HG03097 (cell line): ENCODE data around the gene GJB5.

Experiments
- ATAC-seq: cut with Tn5 transposase; IDR thresholded peaks from one replicate; pipeline ENCODE4 v1.9.1; 2021; ENCODE audit not compliant: unreplicated experiment, low FRiP score

The GJB5 gene

DNA sequence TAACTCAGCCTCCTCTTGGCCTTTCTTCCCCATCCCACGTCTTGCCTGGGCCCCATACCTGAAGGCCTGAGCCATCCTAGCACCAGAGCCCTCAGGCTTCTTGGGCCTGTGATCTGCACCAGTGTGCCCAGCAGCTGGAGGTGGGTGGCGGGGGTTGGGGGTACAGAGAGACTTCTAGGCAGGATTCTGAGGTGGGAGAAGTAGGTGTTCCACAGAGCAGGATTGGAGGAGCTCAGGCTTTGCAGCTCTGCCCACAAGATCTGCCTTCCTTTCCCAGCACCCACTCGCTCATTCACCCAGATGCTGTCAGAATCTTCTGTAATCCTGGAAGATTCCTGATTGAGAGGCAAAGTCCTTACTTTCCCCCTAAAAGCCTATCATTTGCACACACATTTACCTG, 10.0 kb upstream of the GJB5 start:
- no peak for ATAC-seq

DNA sequence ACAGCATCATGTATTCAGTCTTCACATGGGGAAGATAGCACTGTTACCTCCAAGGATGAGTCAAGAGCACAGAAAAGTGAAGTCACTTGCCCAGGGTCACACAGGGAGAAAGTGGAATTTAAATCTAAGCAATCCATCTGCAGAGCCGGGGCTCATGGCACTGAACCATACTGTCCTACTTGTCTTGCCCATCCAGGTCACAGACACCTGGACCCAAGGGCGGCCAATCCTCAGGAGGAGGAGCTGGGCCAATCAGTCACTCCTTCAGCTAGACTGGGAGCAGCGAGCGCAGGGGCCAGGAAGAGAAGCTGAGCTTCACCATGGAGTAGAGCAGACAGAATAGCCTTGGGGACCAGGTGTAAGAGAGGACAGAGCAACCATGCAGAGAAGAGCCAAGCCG, 9.2 kb upstream of the GJB5 start:
- no peak for ATAC-seq

DNA sequence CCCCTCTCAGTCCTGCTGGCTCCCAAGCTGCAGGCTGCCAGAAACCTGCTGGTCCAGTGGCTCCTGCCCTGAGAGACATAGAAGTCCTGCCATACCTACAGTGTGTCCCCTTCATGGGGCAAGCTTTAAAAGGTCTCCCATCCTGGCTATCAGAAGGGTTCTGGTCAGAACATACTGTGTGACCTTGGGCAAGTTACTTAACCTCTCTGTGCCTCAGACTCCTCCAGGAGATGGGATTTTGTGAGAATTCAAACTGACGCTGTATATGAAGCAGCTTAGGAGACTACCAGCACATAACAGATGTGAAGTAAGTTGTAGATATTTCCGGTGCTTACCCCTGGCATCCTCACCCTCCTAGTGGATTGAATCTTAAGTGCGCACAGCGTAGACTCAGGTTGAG, 8.7 kb upstream of the GJB5 start:
- ATAC-seq = no peak

DNA sequence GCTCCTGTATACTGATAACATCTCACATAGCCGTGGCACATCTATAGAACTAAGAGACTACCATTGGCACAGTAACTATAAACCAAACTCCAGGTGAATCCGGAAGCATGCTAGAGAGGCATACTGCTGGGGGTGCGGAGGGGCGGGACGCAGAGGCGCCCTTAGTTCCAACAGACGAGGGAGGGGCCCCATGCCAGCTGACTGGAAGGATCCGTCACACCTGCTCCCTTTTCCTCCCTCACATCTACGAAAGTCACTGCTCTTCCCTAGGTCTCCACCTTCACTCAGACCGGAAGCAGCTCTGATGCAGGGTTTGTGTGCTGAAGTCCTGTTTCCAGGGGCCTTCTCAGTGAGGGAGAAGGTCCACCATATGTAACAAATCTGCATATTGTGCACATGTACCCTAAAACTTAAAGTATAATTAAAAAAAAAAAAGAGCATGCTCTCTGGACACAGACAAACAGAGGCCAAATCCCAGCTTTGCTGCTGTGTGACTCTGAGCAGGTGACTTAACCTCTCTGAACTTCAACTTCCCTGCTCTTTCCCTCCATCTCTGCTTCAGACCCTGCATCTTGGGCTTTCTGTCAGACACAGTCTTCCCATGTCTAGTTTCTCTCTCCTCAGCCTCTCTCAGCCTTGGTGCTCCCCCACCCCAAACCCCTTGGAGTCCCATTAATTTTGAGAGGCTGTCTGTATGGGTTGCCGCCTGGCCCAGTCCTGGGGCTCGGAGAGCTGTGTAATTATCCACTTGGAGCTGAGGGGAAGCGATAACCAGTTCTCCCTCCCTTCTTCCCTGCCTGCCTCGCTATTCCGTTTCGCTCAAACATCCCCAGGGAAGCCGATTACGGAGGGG, 7.8 kb upstream of the GJB5 start:
- no peak for ATAC-seq

DNA sequence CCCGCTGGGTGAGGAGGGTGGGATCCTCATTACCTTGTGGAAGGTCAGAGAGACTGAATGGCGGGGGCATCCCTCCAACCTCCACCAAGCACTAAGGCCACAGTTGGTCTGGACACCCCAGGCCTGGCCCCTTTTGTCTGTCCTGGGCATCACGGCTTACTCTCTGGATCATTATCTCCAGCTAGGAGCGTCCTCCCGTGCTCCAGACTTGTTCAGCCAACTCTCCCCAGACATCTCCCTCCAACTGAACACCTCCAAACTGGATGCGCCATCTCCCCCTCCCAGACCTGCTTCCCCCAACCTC, 7.3 kb upstream of the GJB5 start:
- no peak for ATAC-seq

DNA sequence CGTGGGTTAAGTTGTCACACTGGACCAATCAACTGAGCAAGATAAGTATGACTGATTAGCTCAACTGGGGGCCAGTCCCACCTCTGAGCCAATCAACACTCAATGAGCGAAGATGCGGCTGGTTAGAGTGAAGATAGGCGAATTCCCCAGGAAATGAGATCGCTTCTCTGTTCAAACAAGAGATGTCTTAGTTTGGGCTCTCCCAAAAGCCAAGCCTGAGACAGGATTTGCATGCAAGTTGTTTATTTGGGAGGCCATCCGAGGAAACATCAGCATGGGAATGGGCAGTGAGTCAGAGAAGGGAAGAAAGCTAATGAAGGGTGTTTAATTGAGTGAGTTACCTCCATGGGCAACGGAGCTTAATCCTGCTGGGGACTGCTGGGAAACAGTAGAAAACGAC, 4.9 kb upstream of the GJB5 start:
- ATAC-seq = no peak

DNA sequence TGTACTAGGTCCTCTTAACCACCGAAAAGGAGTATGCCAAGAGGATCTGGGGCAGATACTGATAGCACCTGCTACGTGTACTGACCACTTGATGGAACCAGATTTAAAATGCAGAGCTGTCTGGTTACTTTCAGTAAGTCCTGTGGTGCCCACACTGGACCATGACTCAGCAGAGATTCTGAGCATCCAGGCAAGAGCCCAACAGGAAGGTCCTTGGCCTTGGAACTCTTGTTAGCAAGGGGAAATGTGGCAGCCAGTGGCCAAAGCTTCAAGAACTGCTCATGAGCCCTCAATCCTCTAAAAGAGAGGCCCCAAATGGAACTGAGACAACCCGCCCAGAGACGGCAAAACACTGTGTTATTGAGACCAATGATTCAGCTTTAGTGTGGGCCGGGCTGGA, 4.2 kb upstream of the GJB5 start:
- ATAC-seq = no peak

DNA sequence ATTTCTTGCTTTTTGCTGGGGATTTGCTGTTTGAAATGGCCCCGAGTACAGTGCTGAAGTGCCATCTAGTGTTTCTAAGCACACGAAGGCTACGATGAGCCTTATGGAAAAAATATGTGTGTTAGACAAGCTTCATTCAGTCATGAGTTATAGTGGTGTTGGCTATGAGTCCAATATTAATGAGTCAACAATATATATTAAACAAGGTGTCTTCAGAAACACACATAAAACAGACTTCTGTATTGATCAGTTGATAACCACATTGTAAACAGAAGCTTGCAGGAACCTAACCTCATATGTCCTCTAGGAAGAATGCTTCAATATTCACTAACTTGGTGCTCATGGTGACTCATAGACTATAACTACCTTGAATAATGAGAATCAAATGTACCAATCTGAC, 1.7 kb upstream of the GJB5 start:
- no peak for ATAC-seq

DNA sequence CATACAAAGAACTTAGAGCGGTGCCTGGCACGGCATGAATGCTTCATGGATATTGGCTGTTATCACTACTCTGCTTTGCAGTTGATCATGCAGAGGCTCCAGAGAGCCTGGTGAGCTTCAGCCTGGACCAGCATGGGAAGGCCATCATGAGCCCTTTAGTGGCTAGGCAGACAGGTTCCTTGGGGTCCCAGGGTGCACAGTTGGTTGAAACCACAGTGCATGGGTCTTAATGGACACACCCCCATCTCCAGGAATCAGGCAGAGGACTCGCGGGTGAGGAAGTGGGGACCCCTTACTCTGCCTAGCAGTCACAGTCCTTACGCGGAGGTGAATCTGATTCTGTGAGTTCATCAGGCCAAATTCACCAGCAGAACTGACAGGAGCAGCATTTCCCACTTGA, 1.1 kb downstream of the GJB5 start:
- no peak for ATAC-seq

DNA sequence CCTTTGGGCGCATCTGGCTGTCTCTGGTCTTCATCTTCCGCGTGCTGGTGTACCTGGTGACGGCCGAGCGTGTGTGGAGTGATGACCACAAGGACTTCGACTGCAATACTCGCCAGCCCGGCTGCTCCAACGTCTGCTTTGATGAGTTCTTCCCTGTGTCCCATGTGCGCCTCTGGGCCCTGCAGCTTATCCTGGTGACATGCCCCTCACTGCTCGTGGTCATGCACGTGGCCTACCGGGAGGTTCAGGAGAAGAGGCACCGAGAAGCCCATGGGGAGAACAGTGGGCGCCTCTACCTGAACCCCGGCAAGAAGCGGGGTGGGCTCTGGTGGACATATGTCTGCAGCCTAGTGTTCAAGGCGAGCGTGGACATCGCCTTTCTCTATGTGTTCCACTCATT, 2.5 kb downstream of the GJB5 start:
- no peak for ATAC-seq

DNA sequence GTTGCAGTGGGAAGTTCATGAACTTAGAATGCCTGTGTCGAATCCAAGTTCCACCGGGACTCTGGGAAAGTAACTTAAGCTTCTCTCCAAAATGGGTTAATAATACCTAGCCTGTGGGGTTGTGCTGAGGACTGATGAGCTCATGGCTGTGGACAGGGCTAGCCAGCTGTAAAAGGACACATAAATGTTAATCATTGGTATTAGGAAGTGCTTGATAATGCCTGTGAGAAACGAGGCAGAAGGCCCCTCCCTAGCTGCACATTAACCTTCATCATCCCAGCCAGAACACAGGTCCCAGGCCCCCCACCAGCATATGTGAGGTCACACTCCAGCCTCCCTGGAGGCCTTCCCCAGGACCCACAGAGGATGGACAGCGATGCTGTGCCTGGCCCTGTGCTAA, 3.9 kb downstream of the GJB5 start:
- ATAC-seq = no peak

DNA sequence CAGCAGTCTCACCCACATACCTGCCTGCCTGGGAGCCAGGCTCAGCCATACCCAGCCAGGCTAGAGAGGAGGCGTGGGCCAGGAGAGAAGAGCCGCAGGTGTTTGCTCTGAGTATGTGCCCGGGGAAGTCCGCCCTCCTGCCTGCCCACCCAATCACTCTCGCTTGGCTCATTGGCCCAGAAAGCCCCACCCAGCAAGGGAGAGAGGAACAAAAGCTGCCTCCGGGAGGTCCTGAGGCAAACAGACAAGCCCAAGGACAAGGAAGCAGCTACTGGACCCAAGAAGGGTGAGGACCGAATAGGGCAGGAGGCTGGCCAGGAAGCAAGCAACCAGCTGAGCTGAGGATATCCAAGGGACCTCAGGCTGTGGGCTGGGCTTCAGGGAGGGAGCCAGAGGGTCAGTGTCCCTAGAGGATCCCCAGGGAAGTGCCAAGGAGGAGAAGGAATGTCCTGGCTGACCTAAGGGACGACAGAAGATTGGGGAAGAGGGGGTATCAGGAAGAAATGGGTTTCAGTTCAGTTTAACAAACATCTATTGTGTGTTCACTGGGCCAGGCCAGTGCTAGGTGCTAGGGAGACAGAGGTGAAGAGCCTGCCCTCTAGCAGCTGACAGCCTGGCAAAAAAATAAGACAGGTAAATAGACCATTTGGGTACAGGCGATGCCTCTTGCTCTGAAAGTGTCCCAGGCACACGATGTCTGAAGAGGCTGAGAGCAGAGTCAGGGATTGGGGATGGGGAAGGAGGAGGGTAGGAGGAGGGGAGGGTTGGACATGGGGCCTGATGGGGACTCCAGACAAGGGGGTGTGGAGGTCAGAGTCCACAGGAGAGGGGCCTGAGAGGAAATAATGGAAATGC, 4.9 kb downstream of the GJB5 start, which contains the start of gene GJB4:
Gene GJB4 (plus strand): TSS at position 238 of the 855 bp plus-strand sequence. CDS start 1,515 bp downstream, outside the sequence.
- ATAC-seq = no peak

DNA sequence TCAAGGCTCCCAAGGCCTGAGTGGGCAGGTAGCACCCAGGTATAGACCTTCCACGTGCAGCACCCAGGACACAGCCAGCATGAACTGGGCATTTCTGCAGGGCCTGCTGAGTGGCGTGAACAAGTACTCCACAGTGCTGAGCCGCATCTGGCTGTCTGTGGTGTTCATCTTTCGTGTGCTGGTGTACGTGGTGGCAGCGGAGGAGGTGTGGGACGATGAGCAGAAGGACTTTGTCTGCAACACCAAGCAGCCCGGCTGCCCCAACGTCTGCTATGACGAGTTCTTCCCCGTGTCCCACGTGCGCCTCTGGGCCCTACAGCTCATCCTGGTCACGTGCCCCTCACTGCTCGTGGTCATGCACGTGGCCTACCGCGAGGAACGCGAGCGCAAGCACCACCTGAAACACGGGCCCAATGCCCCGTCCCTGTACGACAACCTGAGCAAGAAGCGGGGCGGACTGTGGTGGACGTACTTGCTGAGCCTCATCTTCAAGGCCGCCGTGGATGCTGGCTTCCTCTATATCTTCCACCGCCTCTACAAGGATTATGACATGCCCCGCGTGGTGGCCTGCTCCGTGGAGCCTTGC, 6.4 kb downstream of the GJB5 start:
- no peak for ATAC-seq

DNA sequence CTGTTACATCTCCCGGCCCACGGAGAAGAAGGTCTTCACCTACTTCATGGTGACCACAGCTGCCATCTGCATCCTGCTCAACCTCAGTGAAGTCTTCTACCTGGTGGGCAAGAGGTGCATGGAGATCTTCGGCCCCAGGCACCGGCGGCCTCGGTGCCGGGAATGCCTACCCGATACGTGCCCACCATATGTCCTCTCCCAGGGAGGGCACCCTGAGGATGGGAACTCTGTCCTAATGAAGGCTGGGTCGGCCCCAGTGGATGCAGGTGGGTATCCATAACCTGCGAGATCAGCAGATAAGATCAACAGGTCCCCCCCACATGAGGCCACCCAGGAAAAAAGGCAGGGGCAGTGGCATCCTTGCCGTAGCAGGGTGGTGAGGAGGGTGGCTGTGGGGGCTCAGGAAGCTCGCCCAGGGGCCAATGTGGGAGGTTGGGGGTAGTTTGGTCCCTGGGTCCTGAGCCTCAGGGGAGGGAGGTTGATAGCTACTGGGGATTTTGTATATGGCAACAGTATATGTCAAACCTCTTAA, 7.0 kb downstream of the GJB5 start:
- no peak for ATAC-seq

DNA sequence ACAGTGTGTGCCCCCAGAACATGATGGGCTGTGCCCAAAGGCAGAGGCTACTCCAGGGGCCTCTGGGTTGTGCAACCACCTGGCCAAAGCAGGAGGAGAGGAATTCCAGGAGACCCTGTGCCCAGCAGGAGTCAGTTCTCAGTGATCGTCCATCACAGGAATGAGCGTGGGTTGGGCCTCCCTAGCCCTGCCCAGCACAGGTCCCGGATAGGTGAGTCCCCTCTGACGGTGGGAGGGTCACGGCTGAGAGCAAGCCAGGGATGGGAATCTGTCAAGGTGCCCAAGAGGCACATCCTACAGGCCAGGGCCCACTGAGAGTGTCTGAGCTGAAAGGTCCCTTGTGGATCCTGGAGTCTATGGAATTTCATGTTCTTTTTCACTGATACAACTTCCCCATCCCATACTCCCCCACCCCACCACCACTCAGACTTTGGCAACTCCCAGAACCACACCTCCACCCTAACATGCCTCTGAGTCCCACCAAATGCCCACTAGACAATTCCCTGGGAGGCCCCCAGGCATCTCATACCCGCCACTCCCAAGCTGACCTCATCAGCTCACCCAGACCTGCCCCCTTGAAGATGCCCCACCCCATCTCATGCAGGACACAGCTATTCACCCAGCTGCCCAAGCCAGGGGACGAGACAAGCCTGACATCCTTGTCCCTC, 7.8 kb downstream of the GJB5 start:
- no peak for ATAC-seq

DNA sequence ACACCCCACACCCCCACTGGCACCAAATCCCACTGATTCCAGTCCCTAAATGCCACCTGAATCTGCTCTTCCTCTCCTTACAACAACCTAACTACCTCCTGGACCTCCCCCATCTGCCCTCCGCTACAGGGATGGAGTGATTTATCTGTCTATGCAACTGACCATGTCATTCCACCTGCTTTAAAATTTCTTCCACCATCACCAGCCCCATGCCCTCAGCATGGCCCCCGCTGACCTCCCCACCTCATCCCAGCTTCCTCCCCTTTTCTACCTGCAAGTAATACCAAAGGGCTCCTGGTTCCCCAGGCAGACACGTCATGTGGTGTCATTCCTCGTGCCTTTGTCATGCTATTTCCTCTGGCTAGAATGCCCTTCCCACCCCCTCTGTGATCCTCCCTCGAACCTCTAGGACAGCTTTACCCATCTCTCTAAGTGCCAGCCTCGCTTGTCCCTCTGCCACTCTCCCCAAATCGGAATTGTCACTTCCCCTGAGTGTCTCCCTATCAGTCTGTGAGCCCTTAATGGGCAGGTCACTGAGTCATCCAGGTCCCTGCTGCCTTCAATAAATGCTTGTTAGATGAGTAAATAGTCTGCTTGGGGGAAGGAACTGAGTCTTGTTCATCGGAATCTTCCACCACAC, 8.4 kb downstream of the GJB5 start:
- ATAC-seq = no peak

DNA sequence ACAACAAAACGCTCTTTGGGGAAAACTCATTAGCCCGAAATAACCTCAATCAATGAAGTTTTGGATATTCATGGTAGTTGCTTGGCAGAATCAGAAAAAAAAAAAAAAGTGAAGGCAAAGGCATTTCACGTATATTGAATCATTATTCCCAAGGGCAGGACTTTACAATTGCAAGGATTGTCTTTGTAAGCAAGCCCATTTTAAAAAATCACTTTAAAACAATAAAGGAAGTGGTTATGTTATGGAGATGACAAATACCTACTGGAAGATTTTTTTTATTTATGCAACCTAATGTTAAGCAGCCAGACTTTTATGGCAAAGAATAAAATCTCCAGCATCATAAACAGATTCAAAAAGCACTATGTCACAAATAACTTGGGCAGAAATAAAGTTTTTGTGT, 14.0 kb downstream of the GJB5 start:
- no peak for ATAC-seq

DNA sequence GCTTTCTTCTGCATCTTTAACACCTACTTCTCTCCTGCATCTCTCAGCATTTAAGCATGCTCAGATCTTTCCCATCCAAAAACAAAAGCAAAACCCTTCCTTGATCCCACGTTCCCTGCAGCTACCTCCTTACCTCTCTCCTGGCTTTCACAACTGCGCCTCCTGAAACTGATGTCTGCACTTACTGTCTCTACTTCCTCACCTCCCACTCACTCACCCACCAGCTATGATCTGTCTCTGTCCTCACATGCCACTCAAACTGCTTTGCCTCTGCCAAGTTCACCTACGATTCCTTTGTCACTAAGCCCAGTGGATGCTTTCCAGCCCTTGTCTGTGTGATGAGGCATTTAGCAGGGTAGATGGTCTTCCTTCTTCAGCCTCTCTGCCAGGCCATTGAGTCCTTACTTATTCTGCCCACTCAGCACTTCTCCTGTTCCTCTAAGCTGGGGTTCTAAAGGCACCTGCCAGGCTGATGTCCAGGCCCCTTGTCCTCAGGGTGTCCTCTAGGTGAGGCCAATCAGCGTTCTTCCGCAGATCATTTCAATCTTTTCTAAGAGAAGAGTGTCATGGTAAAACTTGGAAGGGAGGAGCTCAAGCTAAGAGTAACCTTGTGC, 16.2 kb downstream of the GJB5 start:
- ATAC-seq = no peak

DNA sequence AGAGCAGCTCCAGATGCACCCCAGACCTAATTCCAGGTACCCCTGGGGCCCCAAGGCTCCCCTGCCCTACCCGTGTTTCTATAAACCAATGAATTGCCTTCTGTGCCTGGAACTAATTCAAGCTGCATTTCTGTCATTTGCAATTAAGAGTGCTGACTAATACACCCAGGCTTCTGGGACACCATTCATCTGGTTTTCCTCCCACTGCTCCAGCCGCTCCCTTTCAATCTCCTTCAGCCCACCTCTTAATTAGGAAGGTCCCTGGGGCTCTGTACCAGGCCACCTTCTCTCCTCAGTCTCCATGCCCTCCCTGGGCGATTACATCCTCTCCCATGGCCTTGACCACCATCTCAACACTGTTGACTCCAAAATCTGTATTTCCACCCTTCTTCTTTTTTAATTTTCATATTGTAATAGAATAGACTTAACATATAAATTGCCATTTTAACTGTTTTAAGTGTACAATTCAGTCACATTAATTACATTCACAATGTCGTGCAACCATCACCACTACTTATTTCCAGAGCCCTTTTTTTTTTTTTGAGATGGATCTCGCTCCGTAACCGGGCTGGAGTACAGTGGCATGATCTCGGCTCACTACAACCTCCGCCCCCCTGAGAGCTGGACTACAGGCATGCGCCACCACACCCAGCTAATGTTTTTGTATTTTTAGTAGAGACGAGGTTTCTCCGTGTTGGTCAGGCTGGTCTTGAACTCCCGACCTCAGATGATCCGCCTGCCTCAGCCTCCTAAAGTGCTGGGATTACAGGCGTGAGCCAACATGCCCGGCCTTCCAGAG, 16.9 kb downstream of the GJB5 start:
- no peak for ATAC-seq
